ENCODE data around the gene NR6A1.

- TF ChIP-seq RAD21 (IDR thresholded peaks at IDR 0.05 in 1 of 2, conservative IDR thresholded peaks at IDR 0.05 in 1 of 2; ENCODE audit: low read depth in 2 of 2, low read length in 2 of 2): no peak
- no peak for TF ChIP-seq CHD2 (IDR thresholded peaks at IDR 0.05; ENCODE audit: low read length)
- no peak for TF ChIP-seq KDM5A (IDR thresholded peaks at IDR 0.05; ENCODE audit: low read length)
- TF ChIP-seq CTCF (IDR thresholded peaks at IDR 0.05; ENCODE audit: control extremely low read depth in 1 of 3, insufficient read depth in 1 of 3, low read depth in 1 of 3, low read length in 3 of 3): no peak
- no peak for TF ChIP-seq EP300 (IDR thresholded peaks at IDR 0.05; ENCODE audit: borderline replicate concordance in 1 of 2, low read depth in 2 of 2, low read length in 2 of 2)
- TF ChIP-seq POLR2AphosphoS5 (IDR thresholded peaks at IDR 0.05; ENCODE audit: low read depth, low read length): no peak
- TF ChIP-seq ATF3 (IDR thresholded peaks at IDR 0.05; ENCODE audit: insufficient read depth, low read depth, low read length): no peak
- no peak for TF ChIP-seq NRF1 (IDR thresholded peaks at IDR 0.05; ENCODE audit: low read depth, low read length)
- no peak for TF ChIP-seq BRCA1 (IDR thresholded peaks at IDR 0.05; ENCODE audit: low read depth, low read length)
Measured at GRCh38 chr9:124724415-124725067, 46.6 kb downstream of the NR6A1 start.

Data from H1 (cell line).